Activated CD8-positive, alpha-beta memory T cell treated with anti-CD3 and anti-CD28 coated beads, Interleukin-2, amount 50 U/mL, for 24 hours (primary cell): ENCODE results near the gene PTTG1.

ENCODE experiments used
- DNase-seq: peaks from one replicate; pipeline ENCODE4 v3.0.0-alpha.2; 2020; ENCODE audit errors: extremely low read depth

PTTG1 gene

GRCh38 chr5:160455600-160455999 is 33.9 kb downstream of the PTTG1 start:
- DNase-seq: no peak

GRCh38 chr5:160456480-160457177 is 35.0 kb downstream of the PTTG1 start:
- DNase-seq: no peak

DNA sequence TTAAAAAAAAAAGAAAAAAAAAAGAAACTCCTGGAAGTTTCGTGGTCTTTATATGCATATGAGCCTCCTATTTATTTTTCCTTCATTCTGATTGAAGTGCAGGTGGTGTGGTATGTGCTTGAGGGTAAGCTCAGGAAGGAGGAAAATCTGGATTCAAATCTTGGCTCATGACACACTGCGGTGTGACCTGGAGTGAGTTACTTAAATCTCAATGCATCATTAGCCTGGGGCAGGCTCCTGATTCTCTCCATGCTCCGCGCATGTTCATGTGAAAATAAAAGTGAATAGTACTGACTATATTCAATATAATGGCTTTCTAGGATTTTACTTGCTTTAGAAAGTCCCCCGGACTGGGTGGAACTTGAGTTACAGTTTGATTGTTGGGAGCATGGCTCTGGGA is 35.6 kb downstream of the PTTG1 start:
- no peak for DNase-seq

- no peak for DNase-seq
Measured at GRCh38 chr5:160458806-160459800, 37.4 kb downstream of the PTTG1 start.

DNA sequence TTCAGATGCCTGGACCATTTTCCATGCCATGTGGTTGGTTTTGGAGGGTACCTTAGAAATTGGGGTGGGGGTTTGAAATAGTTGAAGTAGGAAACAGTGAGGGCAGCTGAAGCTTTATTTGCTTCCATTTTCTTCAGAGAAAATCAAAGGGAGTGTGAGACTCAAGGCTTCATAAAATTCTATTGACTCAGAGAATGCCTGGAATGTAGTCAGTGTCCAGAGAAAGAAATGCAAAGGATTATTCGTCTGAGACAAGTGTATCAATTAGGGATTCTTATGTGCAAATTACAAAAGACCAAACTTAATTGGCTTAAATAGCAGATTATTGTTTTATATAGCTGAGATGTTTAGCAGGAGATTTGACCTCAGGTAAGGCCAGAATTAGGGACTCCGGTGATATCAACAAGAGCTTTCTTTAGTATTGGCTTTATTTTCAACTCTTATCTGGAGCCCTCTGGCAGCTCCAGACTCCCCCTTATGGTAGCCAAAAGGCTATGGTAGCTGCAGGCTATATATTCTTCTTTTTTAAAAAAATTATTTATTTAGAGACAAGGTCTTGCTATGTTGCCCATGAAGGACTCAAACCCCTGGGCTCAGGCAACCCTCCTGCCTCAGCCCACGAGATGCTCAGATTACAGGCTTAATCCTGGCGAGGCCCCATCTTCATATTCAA is 38.9 kb downstream of the PTTG1 start:
- no peak for DNase-seq

- no peak for DNase-seq
Measured at GRCh38 chr5:160461378-160461777, 39.7 kb downstream of the PTTG1 start.

DNA sequence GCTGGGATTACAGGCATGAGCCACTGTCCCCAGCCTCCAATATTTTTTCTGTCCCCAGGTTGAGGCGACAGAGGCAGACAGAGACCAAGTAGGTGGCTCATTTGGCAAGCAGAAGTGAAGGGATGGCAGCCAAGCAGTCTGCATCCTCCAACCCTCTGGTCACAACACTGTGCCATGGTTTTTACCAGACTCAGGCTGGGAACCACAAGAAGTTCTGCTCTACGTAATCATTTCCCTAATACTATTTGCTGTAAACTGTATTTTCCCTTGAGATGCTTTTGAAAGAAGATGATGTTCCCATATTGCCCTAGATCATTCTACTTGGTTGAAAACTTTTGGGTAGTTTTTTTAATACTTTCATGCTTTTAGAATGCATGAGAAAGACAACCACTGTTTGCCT is 40.5 kb downstream of the PTTG1 start:
- no peak for DNase-seq

DNA sequence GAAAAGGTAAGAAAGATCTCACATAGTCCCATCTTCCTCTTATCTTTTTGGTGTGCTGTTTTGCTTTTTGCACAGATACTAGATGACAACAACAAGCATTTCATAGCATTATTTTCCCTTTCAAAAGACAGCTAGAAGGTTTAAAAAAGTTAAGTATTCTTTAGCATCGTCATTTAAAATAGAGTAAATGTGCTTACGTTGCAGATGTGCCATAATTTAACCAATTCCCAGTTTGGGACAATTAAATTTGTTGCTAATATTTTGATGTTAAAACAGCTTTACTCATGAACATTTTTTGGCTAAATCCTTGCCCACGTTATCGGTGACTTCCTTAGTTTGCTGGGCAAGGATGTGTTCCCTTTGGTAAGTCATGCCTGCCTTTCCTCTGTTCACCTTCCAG is 41.6 kb downstream of the PTTG1 start:
- no peak for DNase-seq

DNA sequence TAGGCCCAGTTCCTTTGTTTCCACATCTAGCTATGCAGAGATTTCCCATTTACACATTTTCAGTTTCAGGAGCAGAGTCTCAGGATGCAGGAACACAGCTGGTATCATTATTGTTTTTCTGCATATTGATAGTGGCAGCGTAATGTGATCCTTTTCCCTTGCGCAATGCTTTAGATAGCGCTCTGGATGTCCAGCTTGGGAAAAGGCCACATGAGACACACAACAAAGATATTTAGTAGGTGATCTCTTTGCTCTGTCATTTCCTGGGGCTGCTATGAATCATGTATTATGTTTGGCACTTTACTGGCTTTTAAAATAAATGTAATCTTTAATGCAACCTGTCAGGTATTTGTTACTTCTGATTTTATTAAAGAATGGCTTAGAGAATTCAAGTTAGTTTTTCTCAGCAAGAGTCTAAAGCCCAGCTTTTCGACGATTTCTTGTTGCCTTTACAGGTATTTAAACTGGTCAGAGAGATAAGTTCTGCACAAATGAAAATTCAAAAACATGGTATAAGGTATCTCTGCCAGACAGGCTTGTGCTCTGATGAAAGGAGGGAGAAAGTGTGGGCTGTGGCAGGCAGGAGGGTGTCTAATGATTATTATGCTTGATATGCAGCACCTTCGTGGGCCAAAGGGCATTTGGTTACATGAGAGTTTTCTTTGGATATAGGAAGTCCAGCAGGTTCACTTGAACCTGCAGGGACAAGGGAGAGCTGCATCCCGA is 42.2 kb downstream of the PTTG1 start:
- no peak for DNase-seq

- DNase-seq: no peak
Measured at GRCh38 chr5:160464466-160464797, 42.8 kb downstream of the PTTG1 start.

- no peak for DNase-seq
Measured at GRCh38 chr5:160466116-160466515, 44.5 kb downstream of the PTTG1 start.

DNA sequence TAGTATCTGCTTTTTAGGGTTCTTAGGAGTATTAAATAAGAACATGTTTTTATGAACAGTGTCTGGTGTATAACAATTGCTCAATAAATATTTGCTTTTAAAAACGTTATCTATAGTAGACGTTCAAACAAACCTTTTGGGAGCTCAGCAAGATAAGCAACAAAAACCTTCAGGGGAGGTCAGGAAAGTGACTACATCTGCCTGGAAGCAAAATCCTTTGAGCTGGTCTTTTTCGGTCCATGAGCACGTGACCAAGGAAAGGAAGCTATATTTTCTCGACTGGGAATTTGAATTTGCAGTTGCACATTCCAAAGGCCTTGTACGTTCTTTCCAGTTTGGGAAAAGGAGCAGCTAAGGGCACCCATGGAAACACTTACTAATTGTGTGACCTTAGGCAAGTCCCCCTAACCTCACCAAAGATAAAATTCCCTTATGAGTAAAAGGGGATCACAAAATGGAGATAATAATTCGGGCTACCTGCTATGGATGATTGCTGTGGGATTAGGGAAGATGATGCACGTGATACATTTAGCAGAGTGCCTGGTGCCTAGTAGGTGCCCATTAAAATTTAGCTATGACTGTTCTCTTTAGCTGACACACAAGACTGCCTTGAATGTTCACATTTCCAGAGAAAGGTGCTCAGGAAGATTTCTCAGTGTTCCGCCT is 45.4 kb downstream of the PTTG1 start:
- DNase-seq: no peak

GRCh38 chr5:160467555-160468362 is 46.1 kb downstream of the PTTG1 start:
- DNase-seq: peak; percentile 51

DNA sequence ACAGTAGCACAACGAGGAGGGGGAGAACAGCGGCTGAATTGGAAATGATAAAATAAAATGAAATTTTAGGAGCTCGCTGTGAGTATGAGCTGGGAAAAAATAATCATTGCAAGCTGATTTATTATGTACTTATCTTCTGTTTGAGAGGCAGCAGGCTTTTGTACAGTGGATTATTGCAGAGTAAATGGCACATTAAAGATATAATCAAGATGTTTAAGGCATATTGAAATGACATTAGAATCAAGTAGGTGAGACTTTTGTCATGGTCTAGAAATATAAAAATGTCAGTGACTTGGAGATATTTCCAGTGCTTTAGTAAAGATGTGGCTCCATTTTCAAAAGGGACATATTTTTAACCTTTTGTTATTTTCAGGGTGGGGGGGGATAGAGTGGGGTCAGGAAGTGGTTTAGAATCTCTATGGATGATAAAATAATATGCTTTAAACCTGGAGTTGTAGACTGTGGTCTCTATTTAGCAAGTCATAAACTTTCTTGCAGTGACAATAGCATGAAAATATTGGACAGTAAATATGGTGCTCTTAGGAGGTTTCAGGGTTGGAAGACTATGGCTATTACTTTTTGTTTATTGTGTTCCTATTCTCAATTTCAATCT is 46.8 kb downstream of the PTTG1 start:
- no peak for DNase-seq

DNA sequence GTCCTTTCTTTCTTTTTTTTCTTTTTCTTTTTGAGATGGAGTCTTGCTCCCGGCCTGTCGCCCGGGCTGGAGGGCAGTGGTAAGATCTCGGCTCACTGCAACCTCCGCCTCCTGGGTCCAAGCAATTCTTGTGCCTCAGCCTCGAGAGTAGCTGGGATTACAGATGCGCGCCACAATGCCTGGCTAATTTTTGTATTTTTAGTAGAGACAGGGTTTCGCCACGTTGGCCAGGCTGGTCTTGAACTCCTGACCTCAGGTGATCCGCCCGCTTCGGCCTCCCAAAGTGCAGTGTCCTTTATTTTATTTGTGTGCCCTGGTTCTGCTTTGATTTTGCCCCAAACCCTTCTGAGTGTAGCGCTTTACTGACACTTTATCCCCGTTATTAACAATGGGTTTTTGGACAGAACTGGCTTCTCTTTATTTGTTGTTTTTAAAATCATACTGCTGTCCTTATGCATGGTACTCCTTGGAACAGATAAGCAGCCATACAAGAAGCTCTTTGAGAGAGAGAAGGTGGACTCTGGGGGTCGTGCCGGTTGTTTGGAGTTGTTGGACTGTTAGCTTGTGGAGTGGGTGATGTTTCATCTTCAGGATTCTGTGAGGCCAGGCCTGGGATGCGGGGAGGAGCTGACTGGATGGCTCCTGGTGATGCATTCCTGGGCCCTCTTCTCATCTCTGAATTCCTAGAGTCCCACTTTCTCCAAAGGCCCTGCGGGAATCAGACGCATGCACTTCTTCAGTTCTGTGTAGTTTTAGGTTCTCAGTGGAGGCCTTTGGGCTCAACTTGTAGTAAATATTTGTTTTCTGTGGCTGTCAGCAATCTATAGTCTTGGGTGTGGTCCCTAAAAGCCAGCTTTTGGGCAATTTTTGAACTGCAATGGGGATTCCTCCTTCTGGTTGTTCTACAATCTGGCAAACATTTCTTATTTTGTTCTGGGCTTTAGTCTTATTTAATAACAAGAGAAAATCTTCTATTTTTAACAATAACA is 47.8 kb downstream of the PTTG1 start:
- DNase-seq: no peak

GRCh38 chr5:160470437-160471361 is 49.0 kb downstream of the PTTG1 start:
- DNase-seq: no peak

GRCh38 chr5:160471761-160472160 is 50.1 kb downstream of the PTTG1 start:
- no peak for DNase-seq

DNA sequence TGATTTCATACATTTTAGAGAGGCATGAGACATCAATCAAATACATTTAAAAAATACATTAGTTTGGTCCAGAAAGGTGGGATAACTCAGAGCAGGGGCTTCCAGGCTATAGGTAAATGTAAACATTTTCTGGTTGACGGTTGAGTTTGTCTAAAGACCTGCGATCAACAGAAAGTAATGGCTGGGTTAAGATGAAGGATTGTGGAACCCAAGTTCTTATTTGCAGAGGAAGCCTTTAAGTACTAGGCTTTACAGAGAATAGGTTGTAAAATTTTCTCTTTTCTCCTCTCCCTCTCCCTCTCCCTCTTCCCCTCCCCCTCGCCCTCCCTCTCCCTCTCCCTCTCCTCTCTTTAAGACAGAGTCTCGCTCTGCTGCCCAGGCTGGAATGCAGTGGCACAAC is 50.8 kb downstream of the PTTG1 start:
- DNase-seq: no peak
